Measurements from ENCODE around the gene KRR1.

The KRR1 gene

GRCh38 chr12:75553836-75554555, 42.6 kb upstream of the KRR1 start:
- no peak for DNase-seq (ENCODE audit: extremely low read depth, insufficient read length)
- Histone ChIP-seq H3K36me3 (ENCODE audit: control insufficient read depth, insufficient read depth, low read length) (no peaks in the 10 kb centered on the region), H3K4me3 (replicated peaks; ENCODE audit: low read depth, low read length) (no peak overlapping the region), H3K27me3 (replicated peaks; ENCODE audit: control insufficient read depth, insufficient read depth, low read length) (no peaks in the 10 kb centered on the region; the same call in 1 of the 2 replicates)
- TF ChIP-seq, protein P1, sequence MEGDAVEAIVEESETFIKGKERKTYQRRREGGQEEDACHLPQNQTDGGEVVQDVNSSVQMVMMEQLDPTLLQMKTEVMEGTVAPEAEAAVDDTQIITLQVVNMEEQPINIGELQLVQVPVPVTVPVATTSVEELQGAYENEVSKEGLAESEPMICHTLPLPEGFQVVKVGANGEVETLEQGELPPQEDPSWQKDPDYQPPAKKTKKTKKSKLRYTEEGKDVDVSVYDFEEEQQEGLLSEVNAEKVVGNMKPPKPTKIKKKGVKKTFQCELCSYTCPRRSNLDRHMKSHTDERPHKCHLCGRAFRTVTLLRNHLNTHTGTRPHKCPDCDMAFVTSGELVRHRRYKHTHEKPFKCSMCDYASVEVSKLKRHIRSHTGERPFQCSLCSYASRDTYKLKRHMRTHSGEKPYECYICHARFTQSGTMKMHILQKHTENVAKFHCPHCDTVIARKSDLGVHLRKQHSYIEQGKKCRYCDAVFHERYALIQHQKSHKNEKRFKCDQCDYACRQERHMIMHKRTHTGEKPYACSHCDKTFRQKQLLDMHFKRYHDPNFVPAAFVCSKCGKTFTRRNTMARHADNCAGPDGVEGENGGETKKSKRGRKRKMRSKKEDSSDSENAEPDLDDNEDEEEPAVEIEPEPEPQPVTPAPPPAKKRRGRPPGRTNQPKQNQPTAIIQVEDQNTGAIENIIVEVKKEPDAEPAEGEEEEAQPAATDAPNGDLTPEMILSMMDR (IDR thresholded peaks at IDR 0.05; ENCODE audit: insufficient read depth, low read length, poor library complexity, severe bottlenecking): no peak

DNA sequence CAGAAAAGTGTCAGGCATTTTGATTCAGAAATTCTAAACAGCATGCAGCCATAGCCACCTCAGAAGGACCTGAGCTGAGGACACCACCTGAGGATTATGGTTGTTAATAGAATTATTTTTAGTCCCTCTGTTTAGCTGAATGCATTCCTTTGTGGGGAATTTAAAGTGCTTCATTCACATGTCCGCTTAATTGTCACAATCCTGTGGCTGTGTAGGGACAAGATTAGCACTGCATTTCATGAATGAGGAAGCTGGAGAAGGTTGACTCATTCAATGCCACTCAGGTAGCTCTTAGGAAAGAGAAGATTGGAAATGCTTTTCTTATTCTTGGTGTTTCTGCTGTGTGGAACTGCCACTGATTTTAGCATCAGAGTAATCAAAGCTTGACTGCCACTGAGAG, 42.0 kb upstream of the KRR1 start:
- H3K4me3 ChIP-seq (replicated peaks; ENCODE audit: low read depth, low read length): no peak overlapping the region
- no peaks in the 10 kb centered on the region for H3K36me3 ChIP-seq (ENCODE audit: control insufficient read depth, insufficient read depth, low read length)
- H3K27me3 ChIP-seq (replicated peaks; ENCODE audit: control insufficient read depth, insufficient read depth, low read length): no peaks in the 10 kb centered on the region; the same call in 1 of the 2 replicates
- TF ChIP-seq, protein P1 (IDR thresholded peaks at IDR 0.05; ENCODE audit: insufficient read depth, low read length, poor library complexity, severe bottlenecking): no peak
- DNase-seq (ENCODE audit: extremely low read depth, insufficient read length): no peak

DNA sequence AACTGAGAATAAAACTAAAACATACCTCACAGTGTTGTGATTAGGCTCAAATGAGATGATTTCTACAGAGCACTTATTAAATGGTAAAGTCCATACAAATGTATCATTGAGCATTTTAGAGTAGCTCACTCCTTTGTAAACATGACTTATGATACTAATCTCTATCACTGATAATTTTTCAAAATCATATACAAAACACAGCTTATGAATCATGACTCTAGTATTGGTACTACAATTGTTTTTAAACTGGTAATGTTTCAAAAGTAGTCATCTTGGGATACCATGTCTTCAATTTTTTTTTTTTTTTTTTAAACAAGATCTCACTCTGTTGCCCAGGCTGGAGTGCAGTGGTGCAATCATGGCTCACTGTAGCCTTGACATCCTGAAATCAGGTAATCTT, 40.1 kb upstream of the KRR1 start:
- TF ChIP-seq, protein P1 (IDR thresholded peaks at IDR 0.05; ENCODE audit: insufficient read depth, low read length, poor library complexity, severe bottlenecking): no peak

GRCh38 chr12:75550401-75551240, 39.2 kb upstream of the KRR1 start:
- H3K27me3 ChIP-seq (replicated peaks; ENCODE audit: control insufficient read depth, insufficient read depth, low read length): no peaks in the 10 kb centered on the region
- no peak for DNase-seq (ENCODE audit: extremely low read depth, insufficient read length)
- TF ChIP-seq, protein P1 (IDR thresholded peaks at IDR 0.05; ENCODE audit: insufficient read depth, low read length, poor library complexity, severe bottlenecking): no peak
- no peak overlapping the region for H3K4me3 ChIP-seq (replicated peaks; ENCODE audit: low read depth, low read length)
- no peaks in the 10 kb centered on the region for H3K36me3 ChIP-seq (ENCODE audit: control insufficient read depth, insufficient read depth, low read length)

More for the DNA sequence above, 40.1 kb upstream of the KRR1 start:
- no peak overlapping the region for H3K4me3 ChIP-seq (replicated peaks; ENCODE audit: low read depth, low read length)
- H3K27me3 ChIP-seq (replicated peaks; ENCODE audit: control insufficient read depth, insufficient read depth, low read length): no peaks in the 10 kb centered on the region
- DNase-seq (ENCODE audit: extremely low read depth, insufficient read length): no peak
- no peaks in the 10 kb centered on the region for H3K36me3 ChIP-seq (ENCODE audit: control insufficient read depth, insufficient read depth, low read length)

- H3K36me3 ChIP-seq (ENCODE audit: control insufficient read depth, insufficient read depth, low read length): no peaks in the 10 kb centered on the region
- TF ChIP-seq, protein P1 (IDR thresholded peaks at IDR 0.05; ENCODE audit: insufficient read depth, low read length, poor library complexity, severe bottlenecking): no peak
- DNase-seq (ENCODE audit: extremely low read depth, insufficient read length): no peak
- no peak overlapping the region for H3K4me3 ChIP-seq (replicated peaks; ENCODE audit: low read depth, low read length)
- H3K27me3 ChIP-seq (replicated peaks; ENCODE audit: control insufficient read depth, insufficient read depth, low read length): no peaks in the 10 kb centered on the region
These were observed 38.6 kb upstream of the KRR1 start for GRCh38 chr12:75549989-75550388.

Data from GM06990 (cell line).